Skin of body (tissue), 2 donors: ENCODE measurements around the gene KRT4. TPM values are rescaled to one million over a fixed set of nuclear protein-coding genes. Genes with fewer than 3 reads are reported as not detected.

ENCODE experiments used
- DNase-seq: peaks from one replicate; lab custom pipeline; 2025; lab: John Stamatoyannopoulos, UW
- total RNA-seq: library from RNA; depleted of rRNA; stranded (reverse); fragments of >200 nt; gene quantifications from one replicate; pipeline ENCODE4 v1.2.3, GENCODE V29; 2014

Gene KRT4
- total RNA-seq, 1 donor from 2014 or later = 0.99 TPM

DNA sequence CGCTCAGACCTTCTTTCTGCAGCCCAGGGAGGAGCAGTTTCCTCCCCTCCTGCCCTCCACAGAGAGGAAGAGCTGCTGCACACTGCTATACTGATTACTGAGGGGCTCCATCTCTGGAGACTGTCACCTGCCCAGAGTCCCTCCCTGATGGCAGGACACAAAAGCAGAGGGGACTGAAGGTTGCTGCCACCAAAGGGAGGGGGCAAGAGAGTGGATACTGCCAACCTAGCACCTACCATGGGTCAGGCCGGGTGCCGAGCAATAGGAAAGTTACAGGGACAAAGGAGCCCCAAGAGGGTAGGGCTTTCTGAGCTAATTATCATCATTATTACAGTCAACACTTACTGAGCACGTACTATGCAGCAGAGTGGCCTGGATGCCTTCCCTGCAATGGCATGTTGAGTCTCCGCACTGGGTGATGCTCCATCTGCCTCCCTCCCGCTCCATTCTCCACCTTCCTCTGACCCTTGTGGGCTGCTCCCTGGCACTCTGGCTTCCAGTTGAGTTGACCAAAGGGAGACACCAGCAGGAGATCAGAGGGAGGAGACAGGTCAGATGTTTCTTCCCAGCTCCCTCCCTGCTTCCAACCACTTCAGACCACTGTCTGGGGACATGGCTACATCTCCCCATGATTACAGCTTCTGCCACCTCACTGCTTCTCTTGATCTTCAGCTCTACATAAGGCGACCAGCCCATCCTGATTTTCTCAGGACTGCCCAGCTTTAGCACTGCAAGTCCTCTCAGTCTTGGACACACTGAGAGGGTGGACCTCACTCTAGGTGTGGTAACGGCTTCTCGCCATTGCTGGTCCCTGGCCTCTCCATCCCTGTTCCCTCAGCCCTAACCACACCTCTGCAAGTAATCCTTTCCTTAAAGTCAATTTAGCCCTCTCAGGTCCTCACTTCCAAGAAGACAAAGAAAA is 22.8 kb upstream of the KRT4 start:
- DNase-seq = no peak

DNA sequence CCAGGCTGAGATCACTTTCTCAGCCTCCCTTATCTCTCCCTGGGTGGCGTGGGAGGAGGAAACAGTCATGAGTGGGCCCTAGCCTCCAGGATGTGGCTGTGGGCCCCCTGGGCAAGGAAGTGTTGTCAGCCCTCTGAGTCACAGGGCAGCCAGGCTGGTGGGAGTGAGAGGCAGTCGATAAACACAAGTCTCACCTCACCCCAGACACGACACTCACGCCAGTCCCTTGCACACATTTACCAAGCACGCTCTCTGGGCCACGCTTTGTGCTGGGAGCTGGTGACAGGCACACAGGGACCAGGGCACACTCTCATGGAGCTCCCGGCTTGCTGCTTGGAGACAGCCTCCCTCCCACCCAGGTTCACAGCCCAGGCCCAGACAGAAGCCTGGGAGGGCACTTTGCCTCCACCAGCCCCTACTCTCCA is 22.1 kb upstream of the KRT4 start:
- DNase-seq = no peak

DNA sequence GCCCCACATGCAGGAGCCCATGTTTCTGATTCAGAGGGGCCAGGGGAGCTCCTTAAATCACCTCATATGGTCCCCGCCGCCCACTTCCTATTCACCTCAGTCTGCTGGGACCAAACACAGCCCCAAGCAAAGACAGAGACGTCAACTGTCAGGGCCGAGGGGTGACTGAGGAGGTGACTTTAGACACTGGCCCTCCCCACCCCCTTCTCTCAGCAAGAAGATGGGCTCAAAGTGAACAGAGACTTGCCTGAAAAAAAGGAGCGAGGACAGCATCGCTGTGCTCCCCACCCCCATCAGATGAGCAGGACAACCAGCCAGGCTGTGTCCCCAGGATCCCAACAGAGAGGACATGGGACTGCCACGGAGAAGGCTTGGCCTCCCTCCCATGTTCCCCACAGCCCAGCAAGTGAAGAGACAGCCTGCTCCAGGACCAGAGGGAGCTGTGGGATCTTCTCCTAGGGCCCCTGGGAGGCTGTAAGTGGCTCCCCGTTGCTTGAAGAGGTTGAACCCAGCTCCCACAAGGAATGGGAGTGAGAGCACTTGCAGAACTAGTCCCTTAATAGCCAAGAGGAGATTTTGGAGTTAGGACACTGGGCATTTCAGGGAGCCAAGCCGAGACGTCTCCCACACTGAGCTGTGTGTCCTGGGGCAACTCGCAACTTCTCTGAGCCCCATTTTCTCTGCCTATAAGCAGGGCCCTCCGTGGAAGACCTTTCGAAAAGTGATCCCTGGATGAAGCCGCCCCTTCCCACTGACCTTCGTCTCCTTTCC is 21.5 kb upstream of the KRT4 start:
- DNase-seq = no peak

DNA sequence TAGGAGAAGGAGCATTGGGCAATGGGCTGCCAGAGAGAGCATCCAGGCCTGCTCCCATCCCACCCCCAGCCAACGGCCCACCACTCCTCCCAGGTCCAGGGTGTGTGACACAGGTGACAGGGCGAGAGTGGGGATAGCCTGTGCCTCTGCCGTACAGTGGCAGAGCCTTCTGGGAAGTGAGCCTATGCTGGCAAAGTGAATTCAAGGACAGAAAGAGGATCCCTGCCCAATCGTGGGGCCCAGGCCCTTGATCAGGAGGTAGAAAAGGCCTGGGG is 20.7 kb upstream of the KRT4 start:
- no peak for DNase-seq

DNA sequence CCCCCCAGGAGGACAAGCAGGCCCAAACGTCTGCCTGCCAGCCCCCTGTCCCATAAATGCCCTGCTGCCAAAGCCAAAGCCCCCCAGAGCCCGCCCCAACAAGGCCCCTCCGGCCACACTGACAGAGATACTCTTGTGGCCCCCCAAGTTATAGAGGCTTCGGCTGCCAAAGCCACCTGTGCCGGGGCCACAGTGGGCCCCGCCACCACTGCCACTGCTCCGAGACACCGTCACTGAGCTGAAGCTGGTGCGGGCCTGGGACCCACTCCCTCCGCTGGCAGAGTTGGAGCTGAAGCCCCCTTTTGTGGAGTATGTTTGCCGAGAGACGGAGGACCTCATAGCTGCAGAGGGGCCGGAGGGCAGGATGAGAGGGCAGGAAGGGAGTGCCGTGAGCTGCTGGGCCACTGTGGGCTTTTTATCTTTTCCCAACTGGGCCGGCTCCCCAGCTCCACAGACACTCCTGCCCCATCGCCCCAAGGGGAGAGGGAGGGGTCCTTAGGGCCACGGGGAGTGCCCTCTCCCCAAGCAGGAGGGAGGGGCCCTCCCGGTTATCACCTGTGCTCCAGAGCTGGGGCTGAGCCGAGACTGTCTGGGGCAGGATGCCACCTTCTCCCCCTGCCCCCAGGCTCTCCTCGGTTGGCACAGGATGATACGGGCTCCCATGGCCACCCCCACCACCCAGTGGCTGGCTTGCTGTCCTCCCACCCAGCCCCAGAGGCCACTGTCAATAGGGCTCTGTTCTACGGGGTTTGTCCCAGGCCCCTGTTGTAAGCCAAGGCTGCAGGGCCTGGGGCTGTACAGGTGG is 20.2 kb upstream of the KRT4 start, which contains the start of gene KRT79:
Gene KRT79, minus strand, starts transcription at position 390 of the 805 bp plus-strand sequence. Its CDS starts 51 bp downstream, at position 339.
- no peak for DNase-seq

DNA sequence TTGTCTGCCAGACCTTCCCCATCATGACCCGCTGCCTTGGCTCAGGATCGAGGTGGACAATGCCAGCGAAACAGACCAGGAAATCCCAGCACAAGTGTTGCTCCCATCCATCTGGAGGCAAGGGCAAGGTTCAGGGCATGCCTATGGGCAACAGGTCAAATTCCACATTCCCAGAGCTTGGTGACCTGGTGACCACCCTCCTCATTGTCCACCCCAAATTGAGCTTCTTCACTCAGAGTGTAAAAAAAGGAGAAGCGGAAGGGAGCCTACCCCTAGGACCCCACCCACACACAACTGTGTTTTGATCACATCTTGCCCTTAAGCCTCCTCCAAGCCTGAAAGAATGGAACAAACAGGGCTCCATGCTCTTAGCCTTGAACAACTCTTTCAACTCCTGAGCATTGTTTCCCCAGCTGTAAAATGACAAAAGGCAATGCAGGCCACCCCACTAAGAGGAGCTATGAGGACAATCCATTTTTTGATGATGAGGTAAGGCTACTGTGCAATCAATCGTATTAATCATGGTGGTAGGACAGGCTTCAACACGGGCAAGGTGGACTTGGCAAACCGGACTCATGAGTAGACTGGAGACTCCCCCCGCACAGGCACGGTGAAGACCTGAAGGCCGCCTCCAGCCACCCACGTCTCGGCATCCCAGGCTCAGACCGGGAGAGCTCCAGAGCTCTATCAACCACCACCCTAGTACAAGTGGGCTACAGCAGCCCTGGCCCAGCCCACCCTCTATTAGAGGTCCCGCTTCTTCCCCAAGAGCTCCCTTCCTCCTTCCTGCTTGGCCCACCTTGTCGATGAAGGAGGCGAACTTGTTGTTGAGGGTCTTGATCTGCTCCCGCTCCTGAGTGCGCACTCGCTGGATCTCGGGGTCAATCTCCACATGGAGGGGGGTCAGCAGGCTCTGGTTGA is 19.3 kb upstream of the KRT4 start:
- no peak for DNase-seq

DNA sequence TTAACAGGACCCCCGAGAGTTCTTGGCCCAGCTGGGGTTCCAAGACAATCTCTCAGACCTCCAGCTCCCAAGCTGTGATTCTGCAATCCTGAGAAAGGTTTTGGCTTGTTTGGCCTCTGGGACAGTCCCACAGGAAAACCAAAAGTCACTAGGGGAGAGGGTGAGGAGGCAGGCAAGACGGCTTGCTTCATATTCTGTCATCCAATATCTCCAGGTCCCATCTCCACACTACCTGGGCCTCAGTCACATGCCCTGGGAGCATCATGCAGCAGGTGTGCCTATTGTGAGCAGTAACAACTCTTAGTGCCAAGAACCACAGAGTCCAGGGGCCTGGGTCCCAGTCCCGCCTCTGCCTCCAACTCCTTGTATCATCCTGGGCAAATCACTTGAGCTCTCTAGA is 18.5 kb upstream of the KRT4 start:
- DNase-seq = no peak

DNA sequence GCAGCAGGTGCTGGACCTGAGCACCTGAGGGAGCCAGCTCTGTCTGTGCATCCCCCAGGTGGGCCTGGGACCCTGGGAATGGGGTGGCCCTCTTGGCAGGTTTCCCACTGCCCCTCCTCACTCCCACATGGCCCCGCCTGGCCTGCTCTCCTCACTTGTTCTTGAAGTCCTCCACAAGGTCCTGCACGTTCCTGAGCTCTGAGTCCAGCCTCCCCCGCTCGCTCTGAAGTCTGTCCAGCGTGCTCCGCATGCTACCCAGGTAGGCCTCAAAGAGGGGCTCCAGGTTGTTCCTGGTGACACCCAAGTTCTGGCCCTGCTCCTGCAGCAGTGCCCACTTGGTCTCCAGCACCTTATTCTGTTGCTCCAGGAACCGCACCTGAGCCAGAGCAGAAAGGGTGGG is 17.3 kb upstream of the KRT4 start:
- DNase-seq = no peak

DNA sequence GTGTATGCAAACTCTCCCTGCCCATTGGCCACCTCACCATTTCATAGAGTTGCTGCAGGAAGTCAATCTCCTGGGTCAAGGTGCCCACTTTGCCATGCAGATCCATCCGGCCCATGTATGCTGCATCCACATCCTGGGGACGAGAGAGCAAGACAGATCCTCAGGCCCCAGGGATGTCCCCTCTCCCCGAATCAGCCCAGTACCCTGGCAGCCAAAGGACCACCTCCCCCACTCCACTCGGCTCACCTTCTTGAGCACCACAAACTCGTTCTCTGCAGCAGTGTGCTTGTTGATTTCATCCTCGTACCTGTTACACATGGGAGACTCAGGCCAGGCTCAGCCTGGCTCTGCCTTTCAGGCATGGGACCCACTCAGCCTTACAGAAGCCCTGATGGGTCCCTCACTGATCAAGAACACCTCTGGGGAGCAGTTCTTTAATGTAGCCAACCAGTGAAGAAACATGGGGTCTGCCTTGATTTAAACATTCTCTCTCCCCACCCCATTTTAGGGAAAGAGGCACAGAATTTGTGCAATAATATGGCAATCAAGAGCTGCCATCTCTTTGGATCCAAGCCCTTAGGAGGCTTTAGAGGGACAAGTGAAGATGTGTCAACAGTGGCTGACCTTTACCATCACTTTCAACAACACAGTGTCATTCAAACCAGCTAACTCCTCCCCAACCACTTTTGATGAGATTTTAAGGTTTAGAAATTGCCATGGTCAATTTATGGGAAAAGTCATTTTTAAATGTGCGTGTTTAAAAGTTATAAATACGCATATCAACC is 16.3 kb upstream of the KRT4 start:
- DNase-seq = no peak

DNA sequence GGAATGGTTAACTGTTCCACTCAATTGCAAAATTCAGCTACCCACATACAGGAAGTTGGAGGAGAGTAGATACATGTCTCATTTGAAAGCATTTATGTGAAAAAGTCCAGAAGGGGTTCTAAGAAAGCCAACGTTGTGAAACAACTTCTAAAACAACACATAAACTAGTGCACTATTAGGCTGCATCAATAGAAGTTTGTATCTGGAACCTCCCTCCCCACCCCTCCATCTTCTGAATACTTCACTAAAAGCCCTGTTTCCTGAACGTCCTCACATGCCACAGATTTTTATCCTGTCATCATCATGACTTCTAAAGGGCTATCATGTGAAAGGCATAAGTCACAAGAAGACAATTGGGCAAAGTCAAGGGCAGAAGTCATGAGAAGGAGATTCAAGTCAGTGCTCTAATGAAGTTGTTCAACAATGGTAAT is 14.7 kb upstream of the KRT4 start:
- DNase-seq = no peak

DNA sequence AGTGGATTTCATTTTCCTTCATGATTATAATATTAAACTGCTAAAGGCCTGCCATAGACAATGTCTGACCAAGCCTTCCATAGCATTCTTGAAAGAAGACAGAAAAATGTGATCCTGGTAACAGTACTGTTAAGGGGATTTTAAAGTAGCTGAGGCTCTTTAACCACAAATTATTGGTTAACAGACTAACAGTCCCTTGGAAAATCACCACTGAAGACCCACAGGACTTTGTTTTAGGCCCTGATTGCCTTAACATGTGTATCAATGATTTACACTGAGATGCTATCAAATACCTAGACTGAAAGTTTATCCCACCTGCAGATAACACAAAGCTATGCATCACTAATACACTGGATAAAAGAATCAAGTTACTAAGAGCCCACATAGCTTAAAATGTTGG is 14.2 kb upstream of the KRT4 start:
- DNase-seq = no peak

DNA sequence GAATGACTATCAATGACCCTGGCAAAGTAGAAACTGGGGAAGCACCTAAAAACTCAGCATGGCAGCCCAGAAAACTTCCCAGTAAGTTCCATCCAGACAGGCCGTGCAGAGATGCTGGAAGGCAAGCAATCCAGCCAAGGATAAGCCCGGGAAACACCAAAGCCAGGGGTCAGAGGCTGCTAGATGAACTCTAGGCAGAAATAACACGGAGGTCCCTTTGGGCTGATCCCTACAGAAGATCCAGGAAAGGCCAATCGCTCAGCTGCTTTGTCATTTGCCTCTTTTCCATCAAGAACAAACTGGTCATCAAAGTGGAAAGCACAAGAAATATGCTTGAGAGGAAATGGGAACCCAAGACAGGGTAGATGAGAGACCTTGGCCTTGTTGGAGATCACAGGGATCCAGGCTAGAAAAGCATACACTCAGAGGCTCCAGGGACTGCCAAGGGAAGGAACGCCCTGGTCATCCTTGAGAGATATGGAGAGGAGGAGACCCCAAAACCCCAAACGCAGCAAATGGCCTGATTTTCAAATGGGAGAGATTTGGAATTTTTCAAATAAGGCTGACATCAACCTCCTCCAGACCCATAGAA is 13.7 kb upstream of the KRT4 start:
- DNase-seq = no peak

DNA sequence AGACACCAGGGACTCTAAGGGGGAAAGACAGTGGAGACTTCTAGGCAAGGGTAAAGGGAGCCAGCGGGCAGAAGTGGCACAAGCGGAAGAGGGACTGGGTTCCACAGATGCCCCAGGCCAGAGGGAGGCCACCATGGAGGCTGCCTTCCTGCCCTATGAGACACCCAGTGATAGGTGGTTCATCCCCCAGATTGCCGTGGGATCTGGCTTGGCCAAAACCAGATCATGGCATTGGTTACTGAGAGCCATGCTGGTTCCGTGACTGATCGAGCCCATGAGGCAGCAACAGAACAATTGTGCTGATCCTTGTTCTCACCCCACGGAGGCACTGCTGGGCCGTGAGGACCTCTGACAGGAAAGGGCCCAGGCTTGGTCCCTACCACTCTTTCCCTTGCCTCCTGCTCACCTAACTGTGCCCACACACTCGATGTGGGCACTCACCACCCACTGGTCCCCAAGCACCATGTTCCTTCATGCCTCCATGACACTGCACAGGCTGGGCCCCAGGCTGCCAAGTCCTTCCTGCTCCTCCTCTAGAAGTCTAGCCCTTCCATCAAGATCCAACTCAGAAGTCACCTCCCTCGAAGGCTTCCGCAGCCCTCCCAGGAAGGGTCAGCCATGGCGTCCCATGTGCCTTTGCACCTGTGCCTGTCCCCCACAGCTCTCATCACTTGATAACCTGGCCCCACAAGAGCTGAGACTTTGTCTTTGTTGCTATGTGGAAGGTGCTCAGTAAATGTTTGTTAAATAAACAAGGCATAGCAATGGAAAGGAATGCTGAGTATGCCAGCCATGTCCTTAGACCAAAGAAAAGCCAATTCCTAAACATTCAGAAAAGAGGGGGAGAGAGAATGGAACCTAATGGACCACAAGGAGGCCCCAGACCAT is 12.9 kb upstream of the KRT4 start:
- DNase-seq = no peak

DNA sequence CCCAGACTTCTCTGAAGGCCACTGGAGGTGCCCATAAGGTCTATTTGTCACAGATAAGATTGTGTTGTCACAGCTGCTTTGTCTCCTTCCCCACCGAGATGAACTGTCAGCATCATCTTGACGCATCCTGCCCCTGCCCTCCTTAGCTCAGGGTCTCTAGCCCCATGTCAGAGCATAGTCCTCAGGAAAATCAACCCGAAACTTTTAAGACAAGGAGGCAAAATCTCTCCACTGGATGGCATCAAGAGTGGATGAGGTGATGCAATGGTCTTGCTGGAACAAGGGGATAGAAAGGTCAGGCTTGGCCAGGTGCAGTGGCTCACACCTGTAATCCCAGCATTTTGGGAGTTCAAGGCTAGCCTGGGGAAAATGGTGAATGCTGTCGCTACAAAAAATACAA is 12.0 kb upstream of the KRT4 start:
- no peak for DNase-seq

DNA sequence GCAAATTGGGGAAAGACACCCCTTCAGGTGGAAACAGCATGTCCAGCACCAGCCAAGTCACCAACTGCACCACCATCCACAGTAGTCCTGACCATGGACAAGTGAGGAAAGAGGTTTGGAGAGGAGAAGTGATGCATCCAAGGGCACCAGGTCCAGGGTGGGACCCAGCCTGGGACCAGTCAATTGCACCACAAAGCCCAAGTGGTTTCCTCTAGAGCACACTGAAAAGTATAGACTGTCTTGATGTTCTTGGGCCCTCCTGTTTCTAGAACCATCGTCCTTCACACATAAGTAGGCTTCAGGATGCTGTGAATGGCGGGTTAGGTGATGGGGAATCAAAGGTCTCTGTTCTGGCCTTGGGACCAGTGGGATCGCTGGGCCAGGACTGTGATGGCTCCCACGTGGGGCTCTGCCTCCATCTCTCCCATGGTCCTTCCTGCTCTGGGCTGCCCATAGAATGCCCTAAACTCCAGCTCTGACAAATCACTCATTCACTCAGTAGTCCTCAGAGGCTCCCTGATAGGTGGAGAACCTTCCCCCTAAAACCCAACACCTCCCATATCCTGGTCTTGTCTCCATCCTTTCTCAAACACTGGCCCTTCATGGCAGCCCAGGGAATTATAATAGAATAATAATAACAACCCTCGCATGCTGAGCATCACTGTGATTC is 11.0 kb upstream of the KRT4 start:
- DNase-seq = no peak

DNA sequence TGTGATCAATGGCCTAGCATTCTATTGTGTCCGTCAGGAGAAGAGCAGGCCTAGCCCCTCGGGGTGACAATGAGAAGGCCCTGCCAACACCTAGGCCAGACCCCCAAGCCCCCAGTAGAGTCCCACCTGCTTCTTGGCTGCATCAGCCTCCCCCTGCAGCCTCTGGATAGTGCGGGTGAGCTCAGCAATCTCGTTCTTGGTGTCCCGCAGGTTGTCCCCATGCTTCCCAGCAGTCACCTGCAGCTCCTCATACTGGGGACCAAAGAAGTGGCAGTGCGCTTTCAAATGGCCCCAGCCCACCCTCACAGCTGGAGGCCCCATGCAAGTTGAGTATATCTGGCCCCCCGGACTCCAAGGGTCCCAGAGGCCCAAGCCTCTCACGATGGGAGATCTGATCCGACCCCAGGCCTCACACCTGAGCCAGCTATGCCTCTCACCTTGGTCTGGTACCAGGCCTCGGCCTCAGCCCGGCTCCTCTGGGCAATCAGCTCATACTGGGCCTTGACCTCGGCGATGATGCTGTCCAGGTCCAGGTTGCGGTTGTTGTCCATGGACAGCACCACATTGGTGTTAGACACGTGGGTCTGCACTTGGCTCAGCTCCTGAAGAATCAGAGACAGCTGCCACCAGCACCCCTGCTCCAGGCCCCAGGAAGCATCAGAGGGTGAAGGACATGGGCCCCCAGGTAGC is 10.0 kb upstream of the KRT4 start:
- no peak for DNase-seq

DNA sequence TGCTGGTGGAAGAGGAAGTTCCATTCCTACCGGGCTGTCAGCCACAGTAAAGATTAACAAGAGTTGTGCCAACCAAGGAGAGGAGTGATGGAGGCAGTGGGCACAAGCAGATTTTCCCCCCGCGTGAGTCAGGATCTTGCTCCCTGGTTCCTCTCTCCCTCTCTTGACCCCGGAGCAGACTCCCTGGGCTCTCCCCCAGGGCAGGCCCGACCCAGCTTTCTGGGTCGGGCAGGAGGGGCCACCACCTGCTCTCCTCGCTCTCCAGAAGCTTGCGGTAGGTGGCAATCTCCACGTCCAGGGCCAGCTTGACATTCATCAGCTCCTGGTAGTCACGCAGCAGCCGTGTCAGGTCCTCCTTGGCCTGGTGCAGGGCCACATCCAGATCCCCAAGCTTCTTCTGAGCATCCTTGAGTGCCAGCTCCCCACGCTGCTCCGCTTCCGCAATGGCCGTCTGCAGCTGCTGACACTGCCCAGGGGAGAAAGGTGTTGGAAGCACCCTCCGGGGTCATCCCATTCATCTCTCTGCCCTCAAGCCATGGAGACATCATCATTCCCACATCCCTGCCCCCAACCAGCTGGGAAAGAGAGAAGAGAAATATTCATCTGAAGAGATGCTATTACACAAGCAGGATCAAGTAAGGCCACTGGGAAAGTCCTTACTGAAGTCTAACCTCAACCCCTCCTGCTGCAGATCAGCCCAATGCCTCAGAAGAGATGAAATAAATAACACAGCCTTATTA is 9.0 kb upstream of the KRT4 start:
- DNase-seq = no peak
